HG03342 (cell line): ENCODE results near the gene HEPACAM2.
A peak's percentile ranks its signal among the peaks of the same experiment; 100 is the strongest.

ENCODE experiments used
- ATAC-seq: cut with Tn5 transposase; IDR thresholded peaks from one replicate; pipeline ENCODE4 v1.9.1; 2021; ENCODE audit warnings: mild to moderate bottlenecking, moderate library complexity; ENCODE audit not compliant: unreplicated experiment

Gene HEPACAM2

GRCh38 chr7:93226310-93226709, at the start of gene HEPACAM2:
TSS of gene HEPACAM2 (minus strand) at chr7:93226469.
- ATAC-seq, result peak; percentile 37

GRCh38 chr7:93265220-93265619, 39.0 kb upstream of the HEPACAM2 start:
- no peak for ATAC-seq

GRCh38 chr7:93262535-93262934, 36.3 kb upstream of the HEPACAM2 start:
- ATAC-seq, result no peak

GRCh38 chr7:93258661-93259060, 32.4 kb upstream of the HEPACAM2 start:
- no peak for ATAC-seq

GRCh38 chr7:93249491-93250148, 23.4 kb upstream of the HEPACAM2 start:
- ATAC-seq, result no peak

- ATAC-seq, result no peak
Observed at GRCh38 chr7:93245525-93246432, 19.5 kb upstream of the HEPACAM2 start.

- ATAC-seq, result no peak
Observed at GRCh38 chr7:93242106-93242505, 15.8 kb upstream of the HEPACAM2 start.

- no peak for ATAC-seq
Observed at GRCh38 chr7:93239824-93240223, 13.6 kb upstream of the HEPACAM2 start.

- no peak for ATAC-seq
Observed at GRCh38 chr7:93238748-93239147, 12.5 kb upstream of the HEPACAM2 start.

GRCh38 chr7:93238131-93238530, 11.9 kb upstream of the HEPACAM2 start:
- no peak for ATAC-seq

GRCh38 chr7:93235541-93235940, 9.3 kb upstream of the HEPACAM2 start:
- no peak for ATAC-seq

- peak; percentile 8 for ATAC-seq
Observed at GRCh38 chr7:93232673-93233018, 6.4 kb upstream of the HEPACAM2 start.

- peak; percentile 99 for ATAC-seq
Observed at GRCh38 chr7:93231799-93232672, 5.8 kb upstream of the HEPACAM2 start, which contains the start of gene VPS50. TSS of gene VPS50 (plus strand) at chr7:93232366. CDS start at chr7:93232468, 102 bp downstream.

- no peak for ATAC-seq
Observed at GRCh38 chr7:93231259-93231658, 5.0 kb upstream of the HEPACAM2 start.

- no peak for ATAC-seq
Observed at GRCh38 chr7:93228302-93228701, 2.0 kb upstream of the HEPACAM2 start.

- no peak for ATAC-seq
Observed at GRCh38 chr7:93219868-93220267, 6.4 kb downstream of the HEPACAM2 start.

GRCh38 chr7:93218997-93219827, 7.1 kb downstream of the HEPACAM2 start:
- no peak for ATAC-seq

GRCh38 chr7:93212881-93213280, 13.4 kb downstream of the HEPACAM2 start:
- ATAC-seq, result no peak

GRCh38 chr7:93211228-93211818, 14.9 kb downstream of the HEPACAM2 start:
- no peak for ATAC-seq

GRCh38 chr7:93205046-93205445, 21.2 kb downstream of the HEPACAM2 start:
- ATAC-seq, result no peak
